LNCaP clone FGC (cell line): ENCODE data around the gene RGCC.

Source experiments
- DNase-seq: peaks from one replicate; pipeline ENCODE4 v3.0.0-alpha.2; 2011; ENCODE audit warnings: low read depth
- H3K4me3 ChIP-seq: 2 replicates; pipeline ENCODE4 v1.5.1; 2011; ENCODE audit warnings: mild to moderate bottlenecking, low read depth, low read length, control low read depth
- CTCF ChIP-seq: IDR thresholded peaks from 2 replicates; pipeline ENCODE4 v1.5.1; 2012; ENCODE audit warnings: mild to moderate bottlenecking; ENCODE audit not compliant: control insufficient read depth, insufficient read depth; ENCODE audit errors: extremely low read depth

RGCC gene

GRCh38 chr13:41456768-41457588 lies at the start of gene RGCC:
RGCC (plus strand) TSS chr13:41457550; CDS start chr13:41457708, 158 bp downstream.
- no peak for DNase-seq
- peak within 1 kb of the TSS; percentile 53 for H3K4me3 ChIP-seq

GRCh38 chr13:41408121-41408520 lies 49.2 kb upstream of the RGCC start:
- DNase-seq, result no peak
- H3K4me3 ChIP-seq, result no peak overlapping the region
- TF ChIP-seq CTCF, result no peak

More at GRCh38 chr13:41456768-41457588, at the start of gene RGCC:
- TF ChIP-seq CTCF, result no peak

GRCh38 chr13:41408746-41409145 lies 48.6 kb upstream of the RGCC start:
- TF ChIP-seq CTCF, result no peak
- no peak overlapping the region for H3K4me3 ChIP-seq
- DNase-seq, result no peak

- no peak for TF ChIP-seq CTCF
- no peak overlapping the region for H3K4me3 ChIP-seq
- no peak for DNase-seq
Observed at GRCh38 chr13:41409611-41410010, 47.7 kb upstream of the RGCC start.

GRCh38 chr13:41411060-41411459 lies 46.3 kb upstream of the RGCC start:
- no peak for DNase-seq
- no peak overlapping the region for H3K4me3 ChIP-seq
- TF ChIP-seq CTCF, result no peak

GRCh38 chr13:41411522-41411921 lies 45.8 kb upstream of the RGCC start:
- peak; percentile 49 for TF ChIP-seq CTCF
- H3K4me3 ChIP-seq, result no peak overlapping the region
- no peak for DNase-seq

- no peak for TF ChIP-seq CTCF
- H3K4me3 ChIP-seq, result no peak overlapping the region
- no peak for DNase-seq
Observed at GRCh38 chr13:41413872-41414271, 43.5 kb upstream of the RGCC start.
